ENCODE data around the gene DIDO1. TPM values are rescaled to one million over a fixed set of nuclear protein-coding genes. Genes with fewer than 3 reads are reported as not detected.

The DIDO1 gene
- total and polyA plus RNA-seq, 2 of the 13 experiments (the other 11 are each of a cell fraction or from before 2014, with no cell fraction given), result 75.0 to 75.1 TPM

DNA sequence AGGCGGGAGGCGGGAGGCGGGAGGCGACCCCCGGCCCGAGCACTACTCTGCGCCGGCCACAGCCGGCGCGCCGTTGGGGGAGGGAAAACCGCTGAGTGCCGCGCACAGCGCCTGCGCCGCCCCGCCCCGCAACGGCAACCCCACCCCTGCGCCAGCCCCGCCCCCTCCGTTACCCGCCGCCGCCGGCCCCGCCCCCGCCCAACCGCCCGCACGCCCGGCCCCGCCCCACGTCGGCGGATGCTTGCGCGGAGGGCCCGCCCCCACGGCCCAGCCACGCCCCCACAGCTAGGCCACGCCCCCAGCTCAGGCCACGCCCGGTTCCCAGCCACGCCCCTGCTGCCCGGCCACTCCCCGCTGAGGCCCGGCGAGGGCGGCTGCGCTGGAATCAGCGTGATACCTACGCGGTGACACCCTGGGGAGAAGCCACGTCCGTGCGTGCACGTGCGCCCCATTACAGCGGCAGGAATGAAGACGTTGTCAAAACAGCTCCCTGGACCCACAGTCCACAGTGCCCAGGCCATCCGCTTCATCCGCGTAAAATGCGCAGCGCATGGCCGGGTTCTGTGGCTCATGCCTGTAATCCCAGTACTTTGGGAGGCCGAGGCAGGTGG lies 64.5 kb downstream of the DIDO1 start, which contains the start of gene TCFL5 (continued):
- TF ChIP-seq, protein P1, sequence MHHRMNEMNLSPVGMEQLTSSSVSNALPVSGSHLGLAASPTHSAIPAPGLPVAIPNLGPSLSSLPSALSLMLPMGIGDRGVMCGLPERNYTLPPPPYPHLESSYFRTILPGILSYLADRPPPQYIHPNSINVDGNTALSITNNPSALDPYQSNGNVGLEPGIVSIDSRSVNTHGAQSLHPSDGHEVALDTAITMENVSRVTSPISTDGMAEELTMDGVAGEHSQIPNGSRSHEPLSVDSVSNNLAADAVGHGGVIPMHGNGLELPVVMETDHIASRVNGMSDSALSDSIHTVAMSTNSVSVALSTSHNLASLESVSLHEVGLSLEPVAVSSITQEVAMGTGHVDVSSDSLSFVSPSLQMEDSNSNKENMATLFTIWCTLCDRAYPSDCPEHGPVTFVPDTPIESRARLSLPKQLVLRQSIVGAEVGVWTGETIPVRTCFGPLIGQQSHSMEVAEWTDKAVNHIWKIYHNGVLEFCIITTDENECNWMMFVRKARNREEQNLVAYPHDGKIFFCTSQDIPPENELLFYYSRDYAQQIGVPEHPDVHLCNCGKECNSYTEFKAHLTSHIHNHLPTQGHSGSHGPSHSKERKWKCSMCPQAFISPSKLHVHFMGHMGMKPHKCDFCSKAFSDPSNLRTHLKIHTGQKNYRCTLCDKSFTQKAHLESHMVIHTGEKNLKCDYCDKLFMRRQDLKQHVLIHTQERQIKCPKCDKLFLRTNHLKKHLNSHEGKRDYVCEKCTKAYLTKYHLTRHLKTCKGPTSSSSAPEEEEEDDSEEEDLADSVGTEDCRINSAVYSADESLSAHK (CRISPR knock-in tag; IDR thresholded peaks at IDR 0.05; ENCODE audit: borderline replicate concordance), result peak; percentile 90
- TF ChIP-seq ZNF546 (CRISPR knock-in tag; conservative IDR thresholded peaks at IDR 0.05) (peak; percentile 90), ZNF143 (CRISPR knock-in tag; IDR thresholded peaks at IDR 0.05) (peak; percentile 65; the same call in 1 of the 2 replicates), EEA1 (CRISPR knock-in tag; IDR thresholded peaks at IDR 0.05; ENCODE audit: borderline replicate concordance) (peak; percentile 95), KDM1A (CRISPR knock-in tag; IDR thresholded peaks at IDR 0.05) (peak; percentile 89), SMAD3 (CRISPR knock-in tag; IDR thresholded peaks at IDR 0.05) (peak; percentile 88), SETDB1 (CRISPR knock-in tag; IDR thresholded peaks at IDR 0.05; ENCODE audit: borderline replicate concordance) (no peak), ZNF317 (CRISPR knock-in tag; IDR thresholded peaks at IDR 0.05) (peak; percentile 73)
- TF ChIP-seq, protein P2, sequence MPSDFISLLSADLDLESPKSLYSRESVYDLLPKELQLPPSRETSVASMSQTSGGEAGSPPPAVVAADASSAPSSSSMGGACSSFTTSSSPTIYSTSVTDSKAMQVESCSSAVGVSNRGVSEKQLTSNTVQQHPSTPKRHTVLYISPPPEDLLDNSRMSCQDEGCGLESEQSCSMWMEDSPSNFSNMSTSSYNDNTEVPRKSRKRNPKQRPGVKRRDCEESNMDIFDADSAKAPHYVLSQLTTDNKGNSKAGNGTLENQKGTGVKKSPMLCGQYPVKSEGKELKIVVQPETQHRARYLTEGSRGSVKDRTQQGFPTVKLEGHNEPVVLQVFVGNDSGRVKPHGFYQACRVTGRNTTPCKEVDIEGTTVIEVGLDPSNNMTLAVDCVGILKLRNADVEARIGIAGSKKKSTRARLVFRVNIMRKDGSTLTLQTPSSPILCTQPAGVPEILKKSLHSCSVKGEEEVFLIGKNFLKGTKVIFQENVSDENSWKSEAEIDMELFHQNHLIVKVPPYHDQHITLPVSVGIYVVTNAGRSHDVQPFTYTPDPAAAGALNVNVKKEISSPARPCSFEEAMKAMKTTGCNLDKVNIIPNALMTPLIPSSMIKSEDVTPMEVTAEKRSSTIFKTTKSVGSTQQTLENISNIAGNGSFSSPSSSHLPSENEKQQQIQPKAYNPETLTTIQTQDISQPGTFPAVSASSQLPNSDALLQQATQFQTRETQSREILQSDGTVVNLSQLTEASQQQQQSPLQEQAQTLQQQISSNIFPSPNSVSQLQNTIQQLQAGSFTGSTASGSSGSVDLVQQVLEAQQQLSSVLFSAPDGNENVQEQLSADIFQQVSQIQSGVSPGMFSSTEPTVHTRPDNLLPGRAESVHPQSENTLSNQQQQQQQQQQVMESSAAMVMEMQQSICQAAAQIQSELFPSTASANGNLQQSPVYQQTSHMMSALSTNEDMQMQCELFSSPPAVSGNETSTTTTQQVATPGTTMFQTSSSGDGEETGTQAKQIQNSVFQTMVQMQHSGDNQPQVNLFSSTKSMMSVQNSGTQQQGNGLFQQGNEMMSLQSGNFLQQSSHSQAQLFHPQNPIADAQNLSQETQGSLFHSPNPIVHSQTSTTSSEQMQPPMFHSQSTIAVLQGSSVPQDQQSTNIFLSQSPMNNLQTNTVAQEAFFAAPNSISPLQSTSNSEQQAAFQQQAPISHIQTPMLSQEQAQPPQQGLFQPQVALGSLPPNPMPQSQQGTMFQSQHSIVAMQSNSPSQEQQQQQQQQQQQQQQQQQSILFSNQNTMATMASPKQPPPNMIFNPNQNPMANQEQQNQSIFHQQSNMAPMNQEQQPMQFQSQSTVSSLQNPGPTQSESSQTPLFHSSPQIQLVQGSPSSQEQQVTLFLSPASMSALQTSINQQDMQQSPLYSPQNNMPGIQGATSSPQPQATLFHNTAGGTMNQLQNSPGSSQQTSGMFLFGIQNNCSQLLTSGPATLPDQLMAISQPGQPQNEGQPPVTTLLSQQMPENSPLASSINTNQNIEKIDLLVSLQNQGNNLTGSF (CRISPR knock-in tag; IDR thresholded peaks at IDR 0.05), result peak; percentile 94
- TF ChIP-seq, protein P3, sequence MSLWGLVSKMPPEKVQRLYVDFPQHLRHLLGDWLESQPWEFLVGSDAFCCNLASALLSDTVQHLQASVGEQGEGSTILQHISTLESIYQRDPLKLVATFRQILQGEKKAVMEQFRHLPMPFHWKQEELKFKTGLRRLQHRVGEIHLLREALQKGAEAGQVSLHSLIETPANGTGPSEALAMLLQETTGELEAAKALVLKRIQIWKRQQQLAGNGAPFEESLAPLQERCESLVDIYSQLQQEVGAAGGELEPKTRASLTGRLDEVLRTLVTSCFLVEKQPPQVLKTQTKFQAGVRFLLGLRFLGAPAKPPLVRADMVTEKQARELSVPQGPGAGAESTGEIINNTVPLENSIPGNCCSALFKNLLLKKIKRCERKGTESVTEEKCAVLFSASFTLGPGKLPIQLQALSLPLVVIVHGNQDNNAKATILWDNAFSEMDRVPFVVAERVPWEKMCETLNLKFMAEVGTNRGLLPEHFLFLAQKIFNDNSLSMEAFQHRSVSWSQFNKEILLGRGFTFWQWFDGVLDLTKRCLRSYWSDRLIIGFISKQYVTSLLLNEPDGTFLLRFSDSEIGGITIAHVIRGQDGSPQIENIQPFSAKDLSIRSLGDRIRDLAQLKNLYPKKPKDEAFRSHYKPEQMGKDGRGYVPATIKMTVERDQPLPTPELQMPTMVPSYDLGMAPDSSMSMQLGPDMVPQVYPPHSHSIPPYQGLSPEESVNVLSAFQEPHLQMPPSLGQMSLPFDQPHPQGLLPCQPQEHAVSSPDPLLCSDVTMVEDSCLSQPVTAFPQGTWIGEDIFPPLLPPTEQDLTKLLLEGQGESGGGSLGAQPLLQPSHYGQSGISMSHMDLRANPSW (CRISPR knock-in tag; IDR thresholded peaks at IDR 0.05; ENCODE audit: borderline replicate concordance), result no peak; the same call in 1 of the 2 replicates
- TF ChIP-seq, protein P4, sequence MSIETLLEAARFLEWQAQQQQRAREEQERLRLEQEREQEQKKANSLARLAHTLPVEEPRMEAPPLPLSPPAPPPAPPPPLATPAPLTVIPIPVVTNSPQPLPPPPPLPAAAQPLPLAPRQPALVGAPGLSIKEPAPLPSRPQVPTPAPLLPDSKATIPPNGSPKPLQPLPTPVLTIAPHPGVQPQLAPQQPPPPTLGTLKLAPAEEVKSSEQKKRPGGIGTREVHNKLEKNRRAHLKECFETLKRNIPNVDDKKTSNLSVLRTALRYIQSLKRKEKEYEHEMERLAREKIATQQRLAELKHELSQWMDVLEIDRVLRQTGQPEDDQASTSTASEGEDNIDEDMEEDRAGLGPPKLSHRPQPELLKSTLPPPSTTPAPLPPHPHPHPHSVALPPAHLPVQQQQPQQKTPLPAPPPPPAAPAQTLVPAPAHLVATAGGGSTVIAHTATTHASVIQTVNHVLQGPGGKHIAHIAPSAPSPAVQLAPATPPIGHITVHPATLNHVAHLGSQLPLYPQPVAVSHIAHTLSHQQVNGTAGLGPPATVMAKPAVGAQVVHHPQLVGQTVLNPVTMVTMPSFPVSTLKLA (IDR thresholded peaks at IDR 0.05), result peak; percentile 83
- TF ChIP-seq, protein P5, sequence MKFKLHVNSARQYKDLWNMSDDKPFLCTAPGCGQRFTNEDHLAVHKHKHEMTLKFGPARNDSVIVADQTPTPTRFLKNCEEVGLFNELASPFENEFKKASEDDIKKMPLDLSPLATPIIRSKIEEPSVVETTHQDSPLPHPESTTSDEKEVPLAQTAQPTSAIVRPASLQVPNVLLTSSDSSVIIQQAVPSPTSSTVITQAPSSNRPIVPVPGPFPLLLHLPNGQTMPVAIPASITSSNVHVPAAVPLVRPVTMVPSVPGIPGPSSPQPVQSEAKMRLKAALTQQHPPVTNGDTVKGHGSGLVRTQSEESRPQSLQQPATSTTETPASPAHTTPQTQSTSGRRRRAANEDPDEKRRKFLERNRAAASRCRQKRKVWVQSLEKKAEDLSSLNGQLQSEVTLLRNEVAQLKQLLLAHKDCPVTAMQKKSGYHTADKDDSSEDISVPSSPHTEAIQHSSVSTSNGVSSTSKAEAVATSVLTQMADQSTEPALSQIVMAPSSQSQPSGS (CRISPR knock-in tag; IDR thresholded peaks at IDR 0.05), result peak; percentile 91
- TF ChIP-seq, protein P6, sequence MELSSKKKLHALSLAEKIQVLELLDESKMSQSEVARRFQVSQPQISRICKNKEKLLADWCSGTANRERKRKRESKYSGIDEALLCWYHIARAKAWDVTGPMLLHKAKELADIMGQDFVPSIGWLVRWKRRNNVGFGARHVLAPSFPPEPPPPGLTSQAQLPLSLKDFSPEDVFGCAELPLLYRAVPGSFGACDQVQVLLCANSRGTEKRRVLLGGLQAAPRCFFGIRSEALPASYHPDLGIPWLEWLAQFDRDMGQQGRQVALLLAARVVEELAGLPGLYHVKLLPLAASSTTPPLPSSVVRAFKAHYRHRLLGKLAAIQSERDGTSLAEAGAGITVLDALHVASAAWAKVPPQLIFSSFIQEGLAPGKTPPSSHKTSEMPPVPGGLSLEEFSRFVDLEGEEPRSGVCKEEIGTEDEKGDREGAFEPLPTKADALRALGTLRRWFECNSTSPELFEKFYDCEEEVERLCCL (CRISPR knock-in tag; IDR thresholded peaks at IDR 0.05; ENCODE audit: borderline replicate concordance), result 0 out of 2 replicates have a peak, but pooled peaks have one; percentile 76

All from HepG2 (cell line).